ENCODE data around the gene SMCHD1. TPM values are rescaled to one million over a fixed set of nuclear protein-coding genes. Genes with fewer than 3 reads are reported as not detected.
"Not testable (repeated sequence)": the region's sequence is repeated elsewhere in the genome, so short reads cannot be mapped to it uniquely, and the experiment has no call there.

Gene SMCHD1
- total and polyA plus RNA-seq, 10 of the 15 experiments (the other 5 are each of a cell fraction or from before 2014, with no cell fraction given): 6.0 to 110 (median 48.0) TPM

GRCh38 chr18:2736823-2737222, 81.3 kb downstream of the SMCHD1 start:
- Histone ChIP-seq H2AFZ (ENCODE audit: control insufficient read depth, low read depth, low read length) (no peak overlapping the region), H3K9me3 (replicated peaks; ENCODE audit: control insufficient read depth, insufficient read depth, low read length) (no peaks in the 10 kb centered on the region), H3K36me3 (ENCODE audit: control insufficient read depth in 2 of 2, insufficient read depth in 2 of 2, low read length in 1 of 2) (peaks cover 0 to 28% of the 10 kb centered on the region in 2 experiments; a peak in 3 of 4 replicates), H3K4me1 (ENCODE audit: control insufficient read depth, insufficient read depth, low read length) (no peaks in the 10 kb centered on the region), H3K9ac (ENCODE audit: control insufficient read depth, insufficient read depth, low read length) (no peak overlapping the region), H3K27ac (ENCODE audit: control insufficient read depth, insufficient read depth) (no peak overlapping the region), H4K20me1 (ENCODE audit: control insufficient read depth, insufficient read depth) (no peaks in the 10 kb centered on the region), H3K4me3 (no peak overlapping the region), H3K79me2 (ENCODE audit: control insufficient read depth, insufficient read depth, low read length) (no peaks in the 10 kb centered on the region), H3K4me2 (ENCODE audit: control insufficient read depth, insufficient read depth) (no peak overlapping the region), H3K27me3 (replicated peaks in 1 of 2; ENCODE audit: control insufficient read depth in 2 of 2, insufficient read depth in 2 of 2, low read length in 1 of 2) (no peaks in the 10 kb centered on the region)
- POLR2A ChIA-PET: no interaction called here
- BruUV-seq (replicated peaks): TSS peak; percentile 10
- RAD21 ChIA-PET (ENCODE audit: unreplicated experiment): no interaction called here
- in situ Hi-C loops (cut with MboI): no loop called here
- CTCF ChIA-PET: no interaction called here
- TF ChIP-seq ZNF207 (IDR thresholded peaks at IDR 0.05; ENCODE audit: borderline replicate concordance) (no peak), CREB1 (IDR thresholded peaks at IDR 0.05; ENCODE audit: low read depth) (no peak), FOXM1 (IDR thresholded peaks at IDR 0.05; ENCODE audit: low read depth, low read length) (no peak), SMARCA5 (IDR thresholded peaks at IDR 0.05) (no peak), NFYA (IDR thresholded peaks at IDR 0.05; ENCODE audit: borderline replicate concordance, low read depth, low read length) (no peak), POU2F2 (IDR thresholded peaks at IDR 0.05; ENCODE audit: borderline replicate concordance, low read depth, low read length) (no peak), JUNB (IDR thresholded peaks at IDR 0.05) (no peak), ZNF384 (IDR thresholded peaks at IDR 0.05; ENCODE audit: borderline replicate concordance, low read depth, low read length) (no peak), ETV6 (conservative IDR thresholded peaks at IDR 0.05 in 1 of 2, IDR thresholded peaks at IDR 0.05 in 1 of 2; ENCODE audit: borderline replicate concordance in 1 of 2, low read depth in 1 of 2) (no peak), HDAC2 (IDR thresholded peaks at IDR 0.05) (no peak)
- FAIRE-seq: no peak
- SMC1A ChIA-PET (ENCODE audit: uncharacterized antibody, unreplicated experiment): interaction anchor here (0.6 to 1.1 kb wide), 2 partner anchors 20 to 58 kb away, joined by 3 read pairs; no protein-coding TSS in a partner anchor
- WGBS (ENCODE audit: insufficient coverage, insufficient replicate concordance, low lambda C conversion rate, missing lambda C conversion rate): 57% methylated on average over 3 of the region's 3 CpGs
- intact Hi-C loops (cut with micrococcal nuclease; ENCODE audit: unreplicated experiment): no loop called here
- no peak for ATAC-seq
- DNase-seq (ENCODE audit: low read depth, low spot score): no peak

DNA sequence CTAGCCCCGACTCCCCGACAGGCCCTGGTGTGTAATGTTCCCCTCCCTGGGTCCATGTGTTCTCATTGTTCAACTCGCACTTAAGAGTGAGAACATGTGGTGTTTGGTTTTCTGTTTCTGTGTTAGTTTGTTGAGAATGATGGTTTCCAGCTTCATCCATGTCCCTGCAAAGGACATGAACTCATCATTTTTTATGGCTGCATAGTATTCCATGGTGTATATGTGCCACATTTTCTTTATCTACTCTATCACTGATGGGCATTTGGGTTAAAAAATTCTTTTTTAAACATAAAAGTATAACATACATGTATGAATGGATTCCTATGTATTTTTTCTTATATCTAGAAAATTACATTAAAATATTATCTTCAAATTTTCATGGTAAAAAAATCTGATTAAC, 84.6 kb downstream of the SMCHD1 start:
- FAIRE-seq; DNase-seq (ENCODE audit: low read depth, low spot score); H3K27ac ChIP-seq (ENCODE audit: control insufficient read depth, insufficient read depth); H4K20me1 ChIP-seq (ENCODE audit: control insufficient read depth, insufficient read depth); intact Hi-C loops (cut with micrococcal nuclease; ENCODE audit: unreplicated experiment); H3K36me3 ChIP-seq (ENCODE audit: control insufficient read depth in 2 of 2, insufficient read depth in 2 of 2, low read length in 1 of 2); BruUV-seq (replicated peaks); in situ Hi-C loops (cut with MboI); H3K9ac ChIP-seq (ENCODE audit: control insufficient read depth, insufficient read depth, low read length); H3K79me2 ChIP-seq (ENCODE audit: control insufficient read depth, insufficient read depth, low read length); H3K27me3 ChIP-seq (replicated peaks in 1 of 2; ENCODE audit: control insufficient read depth in 2 of 2, insufficient read depth in 2 of 2, low read length in 1 of 2); ATAC-seq; H2AFZ ChIP-seq (ENCODE audit: control insufficient read depth, low read depth, low read length); H3K4me2 ChIP-seq (ENCODE audit: control insufficient read depth, insufficient read depth); H3K9me3 ChIP-seq (replicated peaks; ENCODE audit: control insufficient read depth, insufficient read depth, low read length); H3K4me1 ChIP-seq (ENCODE audit: control insufficient read depth, insufficient read depth, low read length); CTCF ChIA-PET; H3K4me3 ChIP-seq: not testable (repeated sequence)
- SMC1A ChIA-PET (ENCODE audit: uncharacterized antibody, unreplicated experiment): interaction anchor here (1.0 to 1.5 kb wide), 3 partner anchors 13 to 33 kb away, joined by 3 to 4 read pairs (median 3); no protein-coding TSS in a partner anchor
- WGBS (ENCODE audit: insufficient coverage, insufficient replicate concordance, low lambda C conversion rate, missing lambda C conversion rate): 100% methylated on average over 3 of the region's 3 CpGs
- POLR2A ChIA-PET: interaction anchor here (0.6 to 1.0 kb wide), 2 partner anchors 53 to 487 kb away, joined by 3 read pairs; no protein-coding TSS in a partner anchor
- RAD21 ChIA-PET (ENCODE audit: unreplicated experiment): interaction anchor here (0.8 kb wide), 1 partner anchor 785 kb away, joined by 3 read pairs; no protein-coding TSS in a partner anchor
